ENCODE measurements around the gene U2AF1L4.

U2AF1L4 gene

GRCh38 chr19:35745328-35746086 is at the start of gene U2AF1L4, which contains the start of gene PSENEN:
TSS of gene U2AF1L4 (minus strand) at chr19:35745418. CDS start at chr19:35745391, 27 bp downstream.
TSS of gene PSENEN (plus strand) at chr19:35745651. CDS start at chr19:35745931, 280 bp downstream.
- peak; percentile 78 for TF ChIP-seq EGR1 (IDR thresholded peaks at IDR 0.05)
- no peak for TF ChIP-seq EP300 (IDR thresholded peaks at IDR 0.05; ENCODE audit: borderline replicate concordance)
- TF ChIP-seq CEBPB (IDR thresholded peaks at IDR 0.05) = no peak
- peak; percentile 67; the same call in 1 of the 2 replicates for TF ChIP-seq TAF1 (IDR thresholded peaks at IDR 0.05; ENCODE audit: low read depth)
- TF ChIP-seq TCF12 (IDR thresholded peaks at IDR 0.05; ENCODE audit: low read depth) = peak; percentile 16; the same call in 1 of the 2 replicates
- no peak for TF ChIP-seq RAD21 (IDR thresholded peaks at IDR 0.05; ENCODE audit: low read depth)
- peak; percentile 75 for TF ChIP-seq CREB1 (IDR thresholded peaks at IDR 0.05; ENCODE audit: low read depth)
- TF ChIP-seq USF1 (IDR thresholded peaks at IDR 0.05) = no peak
- no peak for TF ChIP-seq MAX (IDR thresholded peaks at IDR 0.05)
- no peak for TF ChIP-seq REST (IDR thresholded peaks at IDR 0.05; ENCODE audit: low read depth)
- no peak for TF ChIP-seq FOXM1 (IDR thresholded peaks at IDR 0.05; ENCODE audit: borderline replicate concordance, low read depth)
- TF ChIP-seq YY1 (IDR thresholded peaks at IDR 0.05; ENCODE audit: low read depth) = peak; percentile 92
- TF ChIP-seq ZBTB7A (IDR thresholded peaks at IDR 0.05; ENCODE audit: low read depth) = peak; percentile 85; the same call in 1 of the 2 replicates
- no peak for TF ChIP-seq NFIC (IDR thresholded peaks at IDR 0.05)
- TF ChIP-seq TEAD4 (IDR thresholded peaks at IDR 0.05) = no peak

GRCh38 chr19:35793381-35794165 is 48.4 kb upstream of the U2AF1L4 start:
- no peak for TF ChIP-seq TCF12 (IDR thresholded peaks at IDR 0.05; ENCODE audit: low read depth)
- TF ChIP-seq CEBPB (IDR thresholded peaks at IDR 0.05) = no peak
- no peak for TF ChIP-seq TAF1 (IDR thresholded peaks at IDR 0.05; ENCODE audit: low read depth)
- TF ChIP-seq ZBTB7A (IDR thresholded peaks at IDR 0.05; ENCODE audit: low read depth) = no peak
- no peak for TF ChIP-seq EP300 (IDR thresholded peaks at IDR 0.05; ENCODE audit: borderline replicate concordance)
- no peak for TF ChIP-seq USF1 (IDR thresholded peaks at IDR 0.05)
- no peak for TF ChIP-seq REST (IDR thresholded peaks at IDR 0.05; ENCODE audit: low read depth)
- TF ChIP-seq RAD21 (IDR thresholded peaks at IDR 0.05; ENCODE audit: low read depth) = no peak

GRCh38 chr19:35792888-35793287 is 47.7 kb upstream of the U2AF1L4 start:
- TF ChIP-seq USF1 (IDR thresholded peaks at IDR 0.05) = no peak
- TF ChIP-seq TCF12 (IDR thresholded peaks at IDR 0.05; ENCODE audit: low read depth) = no peak
- TF ChIP-seq EP300 (IDR thresholded peaks at IDR 0.05; ENCODE audit: borderline replicate concordance) = no peak
- no peak for TF ChIP-seq MAX (IDR thresholded peaks at IDR 0.05)

GRCh38 chr19:35792312-35792711 is 47.1 kb upstream of the U2AF1L4 start:
- TF ChIP-seq EP300 (IDR thresholded peaks at IDR 0.05; ENCODE audit: borderline replicate concordance) (no peak), REST (IDR thresholded peaks at IDR 0.05; ENCODE audit: low read depth) (no peak)
